K562 (cell line): ENCODE measurements around the gene DPM1. TPM values are rescaled to one million over a fixed set of nuclear protein-coding genes. Genes with fewer than 3 reads are reported as not detected.

Source experiments
- ARNT ChIP-seq, 2 experiments: fragments of 450-650 bp; IDR thresholded peaks; 2 replicates each; pipeline ENCODE4 v1.6.1; 2016; ENCODE audit warnings: mild to moderate bottlenecking in 1 of 2
- CCAR2 ChIP-seq: fragments of 200-400 bp; formaldehyde crosslinking; IDR thresholded peaks from 2 replicates; pipeline ENCODE4 v1.6.1; 2017; ENCODE audit warnings: mild to moderate bottlenecking, low read depth, low read length
- KAT7 ChIP-seq: sonication (generic); formaldehyde crosslinking; IDR thresholded peaks from 2 replicates; pipeline ENCODE4 v1.8.0; 2022; ENCODE audit warnings: missing genetic modification reagents, mild to moderate bottlenecking, borderline replicate concordance
- MAFG ChIP-seq: fragments of 450-650 bp; conservative IDR thresholded peaks from 2 replicates; pipeline ENCODE4 v1.6.1; 2016; ENCODE audit warnings: missing genetic modification characterization, missing compliant biosample characterization
- MCM3 ChIP-seq: fragments of 450-650 bp; IDR thresholded peaks from 2 replicates; pipeline ENCODE4 v1.6.1; 2016
- PHF21A ChIP-seq: fragments of 450-650 bp; IDR thresholded peaks from 2 replicates; pipeline ENCODE4 v1.6.1; 2017; ENCODE audit warnings: low read depth, borderline replicate concordance
- POLR2H ChIP-seq: IDR thresholded peaks from 2 replicates; pipeline ENCODE4 v1.6.1; 2016; ENCODE audit warnings: missing genetic modification characterization, low read depth, mild to moderate bottlenecking, control low read depth, missing compliant biosample characterization, moderate library complexity
- RBM34 ChIP-seq: fragments of 200-400 bp; formaldehyde crosslinking; IDR thresholded peaks from 2 replicates; pipeline ENCODE4 v1.6.1; 2018; ENCODE audit warnings: low read length, borderline replicate concordance; ENCODE audit not compliant: insufficient read depth
- SREBF1 ChIP-seq: fragments of 150-350 bp; IDR thresholded peaks from 2 replicates; pipeline ENCODE4 v1.6.1; 2014; ENCODE audit warnings: antibody characterized with exemption, low read depth, low read length, borderline replicate concordance
- SREBF2 ChIP-seq: sonication (generic); formaldehyde crosslinking; IDR thresholded peaks from 2 replicates; pipeline ENCODE4 v1.4.0; 2020; ENCODE audit warnings: mild to moderate bottlenecking, missing genetic modification reagents
- U2AF1 ChIP-seq: fragments of 200-400 bp; formaldehyde crosslinking; optimal IDR thresholded peaks from 2 replicates; pipeline ENCODE3; 2017; ENCODE audit warnings: mild to moderate bottlenecking, low read depth, low read length, moderate library complexity
- XRCC5 ChIP-seq: fragments of 200-400 bp; formaldehyde crosslinking; IDR thresholded peaks from 2 replicates; pipeline ENCODE4 v1.6.1; 2017; ENCODE audit warnings: low read depth, mild to moderate bottlenecking, low read length
- ZKSCAN3 ChIP-seq: fragments of 250-450 bp; sonication (Bioruptor Pico); IDR thresholded peaks from 2 replicates; pipeline ENCODE4 v1.4.0; 2020
- ZNF12 ChIP-seq: sonication (generic); formaldehyde crosslinking; IDR thresholded peaks from 2 replicates; pipeline ENCODE4 v1.4.0; 2020; ENCODE audit warnings: mild to moderate bottlenecking, missing genetic modification reagents
- ZNF444 ChIP-seq: fragments of 250-450 bp; sonication (Bioruptor Pico); IDR thresholded peaks from 2 replicates; pipeline ENCODE4 v1.4.0; 2020; ENCODE audit warnings: mild to moderate bottlenecking, moderate library complexity
- ZNF507 ChIP-seq: conservative IDR thresholded peaks from 2 replicates; pipeline ENCODE4 v1.6.1; 2017; ENCODE audit warnings: missing genetic modification characterization, missing compliant biosample characterization
- polyA plus RNA-seq, 8 experiments: library from polyadenylated mRNA; depleted of rRNA in 4 of 8; stranded (reverse) in 5 of 8; unstranded in 3 of 8; fragments of >200 nt; fragmentation: Nextera tagmentation in 2 of 8; fragmentation: Illumina TruSeq in 1 of 8; extraction: Ambion mirVana in 2 of 8; extraction: Trizol in 1 of 8; gene quantifications; 2 replicates each; pipeline versions ENCODE4 v1.2.1 to v1.2.3, GENCODE V29; 2011 to 2014; ENCODE audit warnings: inconsistent platforms in 1 of 8, missing spikeins in 1 of 8
- total RNA-seq, 7 experiments: library from RNA; depleted of rRNA in 6 of 7; stranded (reverse); fragments of >200 nt in 6 of 7; fragmentation: Illumina TruSeq in 2 of 7; extraction: Trizol in 2 of 7; gene quantifications; 2 replicates each; pipeline versions ENCODE4 v1.2.1 to v1.2.3, GENCODE V29; 2011 to 2021; ENCODE audit warnings: low replicate concordance in 1 of 7
- TF ChIP-seq, protein P1 (sequence below): sonication (generic); formaldehyde crosslinking; IDR thresholded peaks from 2 replicates; pipeline ENCODE4 v1.8.0; 2022; ENCODE audit warnings: mild to moderate bottlenecking, missing genetic modification reagents
- TF ChIP-seq, protein P2 (sequence below): fragments of 200-800 bp; sonication (Bioruptor generic); IDR thresholded peaks from 2 replicates; pipeline ENCODE4 v1.6.1; 2017; ENCODE audit warnings: missing genetic modification characterization, missing compliant biosample characterization
- TF ChIP-seq, protein P3 (sequence below): sonication (generic); formaldehyde crosslinking; IDR thresholded peaks from 2 replicates; pipeline ENCODE4 v1.8.1; 2023; ENCODE audit warnings: mild to moderate bottlenecking, missing genetic modification reagents
- TF ChIP-seq, protein P4 (sequence below): fragments of 450-650 bp; conservative IDR thresholded peaks from 2 replicates; pipeline ENCODE4 v1.6.1; 2016; ENCODE audit warnings: missing genetic modification characterization, low read depth, mild to moderate bottlenecking, missing compliant biosample characterization, moderate library complexity
- TF ChIP-seq, protein P5 (sequence below): fragments of 250-450 bp; sonication (Bioruptor Pico); IDR thresholded peaks from 2 replicates; pipeline ENCODE4 v1.5.0; 2021; ENCODE audit warnings: mild to moderate bottlenecking, borderline replicate concordance

DPM1 gene
- total and polyA plus RNA-seq, 9 of the 15 experiments (the other 6 are each of a cell fraction or from before 2014, with no cell fraction given), result 75.2 to 190 (median 153) TPM

DNA sequence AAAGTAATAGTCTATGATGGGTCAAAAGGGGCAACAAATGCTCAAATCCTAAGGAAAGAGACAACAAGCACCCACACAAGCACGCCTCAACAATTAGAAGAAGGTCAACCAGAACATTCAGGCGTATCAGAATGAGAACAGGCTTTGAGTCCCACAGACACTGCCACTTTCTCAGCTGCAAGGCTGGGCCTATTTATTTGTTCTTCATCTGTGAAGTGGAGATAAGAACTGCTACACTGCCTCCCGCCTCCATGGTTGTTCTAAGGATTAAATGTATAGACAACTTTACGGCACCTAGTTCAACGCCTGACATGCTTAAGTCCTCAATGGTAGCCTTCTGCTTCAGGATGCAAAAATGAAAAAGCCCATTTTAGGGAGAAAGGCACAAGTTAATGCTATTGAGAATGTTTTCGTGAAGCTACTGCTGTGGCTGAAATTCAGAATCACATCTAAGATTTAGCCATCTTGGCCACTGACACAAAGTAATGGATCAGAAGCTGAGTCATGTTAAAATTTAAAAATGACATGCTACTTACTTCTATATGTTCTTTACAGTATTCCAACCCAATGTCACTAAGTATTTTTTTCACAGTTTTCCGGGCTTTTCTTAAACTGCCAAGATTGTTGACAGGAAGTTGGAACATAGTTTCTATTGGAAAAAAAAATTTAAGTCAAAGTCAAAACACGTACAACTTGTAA lies 54.8 kb downstream of the DPM1 start (continued):
- TF ChIP-seq, protein P1, sequence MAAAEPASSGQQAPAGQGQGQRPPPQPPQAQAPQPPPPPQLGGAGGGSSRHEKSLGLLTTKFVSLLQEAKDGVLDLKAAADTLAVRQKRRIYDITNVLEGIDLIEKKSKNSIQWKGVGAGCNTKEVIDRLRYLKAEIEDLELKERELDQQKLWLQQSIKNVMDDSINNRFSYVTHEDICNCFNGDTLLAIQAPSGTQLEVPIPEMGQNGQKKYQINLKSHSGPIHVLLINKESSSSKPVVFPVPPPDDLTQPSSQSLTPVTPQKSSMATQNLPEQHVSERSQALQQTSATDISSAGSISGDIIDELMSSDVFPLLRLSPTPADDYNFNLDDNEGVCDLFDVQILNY (CRISPR knock-in tag), result no peak
- no peak for TF ChIP-seq SREBF1
- TF ChIP-seq ZNF507 (tag), result no peak
- no peak for TF ChIP-seq XRCC5
- TF ChIP-seq ARNT (IDR thresholded peaks at IDR 0.05), result peak in 1 of 2 experiments; percentile 93; a peak in 1 of 4 replicates
- no peak for TF ChIP-seq ZKSCAN3 (CRISPR knock-in tag)
- TF ChIP-seq, protein P2, sequence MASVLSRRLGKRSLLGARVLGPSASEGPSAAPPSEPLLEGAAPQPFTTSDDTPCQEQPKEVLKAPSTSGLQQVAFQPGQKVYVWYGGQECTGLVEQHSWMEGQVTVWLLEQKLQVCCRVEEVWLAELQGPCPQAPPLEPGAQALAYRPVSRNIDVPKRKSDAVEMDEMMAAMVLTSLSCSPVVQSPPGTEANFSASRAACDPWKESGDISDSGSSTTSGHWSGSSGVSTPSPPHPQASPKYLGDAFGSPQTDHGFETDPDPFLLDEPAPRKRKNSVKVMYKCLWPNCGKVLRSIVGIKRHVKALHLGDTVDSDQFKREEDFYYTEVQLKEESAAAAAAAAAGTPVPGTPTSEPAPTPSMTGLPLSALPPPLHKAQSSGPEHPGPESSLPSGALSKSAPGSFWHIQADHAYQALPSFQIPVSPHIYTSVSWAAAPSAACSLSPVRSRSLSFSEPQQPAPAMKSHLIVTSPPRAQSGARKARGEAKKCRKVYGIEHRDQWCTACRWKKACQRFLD (CRISPR knock-in tag), result no peak
- no peak for TF ChIP-seq RBM34
- TF ChIP-seq CCAR2, result no peak
- TF ChIP-seq POLR2H (tag), result no peak
- TF ChIP-seq ZNF444, result no peak
- no peak for TF ChIP-seq MCM3
- no peak for TF ChIP-seq U2AF1
- TF ChIP-seq MAFG (tag), result peak; percentile 84
- TF ChIP-seq, protein P3, sequence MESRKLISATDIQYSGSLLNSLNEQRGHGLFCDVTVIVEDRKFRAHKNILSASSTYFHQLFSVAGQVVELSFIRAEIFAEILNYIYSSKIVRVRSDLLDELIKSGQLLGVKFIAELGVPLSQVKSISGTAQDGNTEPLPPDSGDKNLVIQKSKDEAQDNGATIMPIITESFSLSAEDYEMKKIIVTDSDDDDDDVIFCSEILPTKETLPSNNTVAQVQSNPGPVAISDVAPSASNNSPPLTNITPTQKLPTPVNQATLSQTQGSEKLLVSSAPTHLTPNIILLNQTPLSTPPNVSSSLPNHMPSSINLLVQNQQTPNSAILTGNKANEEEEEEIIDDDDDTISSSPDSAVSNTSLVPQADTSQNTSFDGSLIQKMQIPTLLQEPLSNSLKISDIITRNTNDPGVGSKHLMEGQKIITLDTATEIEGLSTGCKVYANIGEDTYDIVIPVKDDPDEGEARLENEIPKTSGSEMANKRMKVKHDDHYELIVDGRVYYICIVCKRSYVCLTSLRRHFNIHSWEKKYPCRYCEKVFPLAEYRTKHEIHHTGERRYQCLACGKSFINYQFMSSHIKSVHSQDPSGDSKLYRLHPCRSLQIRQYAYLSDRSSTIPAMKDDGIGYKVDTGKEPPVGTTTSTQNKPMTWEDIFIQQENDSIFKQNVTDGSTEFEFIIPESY (CRISPR knock-in tag), result no peak
- TF ChIP-seq, protein P4, sequence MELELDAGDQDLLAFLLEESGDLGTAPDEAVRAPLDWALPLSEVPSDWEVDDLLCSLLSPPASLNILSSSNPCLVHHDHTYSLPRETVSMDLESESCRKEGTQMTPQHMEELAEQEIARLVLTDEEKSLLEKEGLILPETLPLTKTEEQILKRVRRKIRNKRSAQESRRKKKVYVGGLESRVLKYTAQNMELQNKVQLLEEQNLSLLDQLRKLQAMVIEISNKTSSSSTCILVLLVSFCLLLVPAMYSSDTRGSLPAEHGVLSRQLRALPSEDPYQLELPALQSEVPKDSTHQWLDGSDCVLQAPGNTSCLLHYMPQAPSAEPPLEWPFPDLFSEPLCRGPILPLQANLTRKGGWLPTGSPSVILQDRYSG, result no peak
- TF ChIP-seq SREBF2 (CRISPR knock-in tag), result no peak
- TF ChIP-seq KAT7 (CRISPR knock-in tag), result no peak
- TF ChIP-seq, protein P5, sequence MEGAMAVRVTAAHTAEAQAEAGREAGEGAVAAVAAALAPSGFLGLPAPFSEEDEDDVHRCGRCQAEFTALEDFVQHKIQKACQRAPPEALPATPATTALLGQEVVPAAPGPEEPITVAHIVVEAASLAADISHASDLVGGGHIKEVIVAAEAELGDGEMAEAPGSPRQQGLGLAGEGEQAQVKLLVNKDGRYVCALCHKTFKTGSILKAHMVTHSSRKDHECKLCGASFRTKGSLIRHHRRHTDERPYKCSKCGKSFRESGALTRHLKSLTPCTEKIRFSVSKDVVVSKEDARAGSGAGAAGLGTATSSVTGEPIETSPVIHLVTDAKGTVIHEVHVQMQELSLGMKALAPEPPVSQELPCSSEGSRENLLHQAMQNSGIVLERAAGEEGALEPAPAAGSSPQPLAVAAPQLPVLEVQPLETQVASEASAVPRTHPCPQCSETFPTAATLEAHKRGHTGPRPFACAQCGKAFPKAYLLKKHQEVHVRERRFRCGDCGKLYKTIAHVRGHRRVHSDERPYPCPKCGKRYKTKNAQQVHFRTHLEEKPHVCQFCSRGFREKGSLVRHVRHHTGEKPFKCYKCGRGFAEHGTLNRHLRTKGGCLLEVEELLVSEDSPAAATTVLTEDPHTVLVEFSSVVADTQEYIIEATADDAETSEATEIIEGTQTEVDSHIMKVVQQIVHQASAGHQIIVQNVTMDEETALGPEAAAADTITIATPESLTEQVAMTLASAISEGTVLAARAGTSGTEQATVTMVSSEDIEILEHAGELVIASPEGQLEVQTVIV, result peak; percentile 18; the same call in 1 of the 2 replicates
- TF ChIP-seq ZNF12 (CRISPR knock-in tag), result no peak
- 0 out of 2 replicates have a peak, but pooled peaks have one; percentile 14 for TF ChIP-seq PHF21A
